Measurements from ENCODE around the gene CDK5.

CDK5 gene

GRCh38 chr7:151083824-151084160, 26.1 kb upstream of the CDK5 start:
- Histone ChIP-seq H3K27me3 (no peaks in the 10 kb centered on the region), H3K4me3 (ENCODE audit: low read depth, low read length) (peak overlapping the region; percentile 92), H3K4me1 (peaks cover 29% of the 10 kb centered on the region), H3K9me3 (no peaks in the 10 kb centered on the region), H3K36me3 (peaks cover 12% of the 10 kb centered on the region)
- DNase-seq = no peak
- no peak for TF ChIP-seq CTCF (IDR thresholded peaks at IDR 0.05; ENCODE audit: low read depth, low read length)

- DNase-seq = peak; percentile 86
- peaks cover 34% of the 10 kb centered on the region for H3K4me1 ChIP-seq
- TF ChIP-seq CTCF (IDR thresholded peaks at IDR 0.05; ENCODE audit: low read depth, low read length) = no peak
- H3K9me3 ChIP-seq = no peaks in the 10 kb centered on the region
- peak within 1 kb of the TSS; percentile 92 for H3K4me3 ChIP-seq (ENCODE audit: low read depth, low read length)
- H3K36me3 ChIP-seq = peaks cover 6% of the 10 kb centered on the region
- no peaks in the 10 kb centered on the region for H3K27me3 ChIP-seq
Observed at GRCh38 chr7:151083071-151083823, 25.6 kb upstream of the CDK5 start, which contains the start of gene TMUB1. Gene TMUB1, minus strand, starts transcription at chr7:151083493. Its CDS starts 930 bp downstream, at chr7:151082563.

- H3K4me1 ChIP-seq = peaks cover 43% of the 10 kb centered on the region
- H3K36me3 ChIP-seq = no peaks in the 10 kb centered on the region
- H3K9me3 ChIP-seq = no peaks in the 10 kb centered on the region
- no peak for TF ChIP-seq CTCF (IDR thresholded peaks at IDR 0.05; ENCODE audit: low read depth, low read length)
- no peaks in the 10 kb centered on the region for H3K27me3 ChIP-seq
- peak overlapping the region; percentile 92 for H3K4me3 ChIP-seq (ENCODE audit: low read depth, low read length)
- no peak for DNase-seq
Observed at GRCh38 chr7:151082141-151083070, 24.7 kb upstream of the CDK5 start.

GRCh38 chr7:151081170-151082101, 23.7 kb upstream of the CDK5 start:
- Histone ChIP-seq H3K4me1 (peaks cover 50% of the 10 kb centered on the region), H3K27me3 (no peaks in the 10 kb centered on the region), H3K4me3 (ENCODE audit: low read depth, low read length) (peak overlapping the region; percentile 92), H3K36me3 (peaks cover 6% of the 10 kb centered on the region), H3K9me3 (no peaks in the 10 kb centered on the region)
- peak; percentile 65 for DNase-seq
- TF ChIP-seq CTCF (IDR thresholded peaks at IDR 0.05; ENCODE audit: low read depth, low read length) = no peak

- Histone ChIP-seq H3K4me1 (peaks cover 48% of the 10 kb centered on the region), H3K9me3 (no peaks in the 10 kb centered on the region), H3K36me3 (peaks cover 14% of the 10 kb centered on the region), H3K27me3 (no peaks in the 10 kb centered on the region), H3K4me3 (ENCODE audit: low read depth, low read length) (peak within 1 kb of the TSS; percentile 92)
- no peak for TF ChIP-seq CTCF (IDR thresholded peaks at IDR 0.05; ENCODE audit: low read depth, low read length)
- peak; percentile 95 for DNase-seq
Observed at GRCh38 chr7:151080522-151081169, 22.9 kb upstream of the CDK5 start, which contains the start of gene FASTK. Gene FASTK, minus strand, starts transcription at chr7:151080809. Its CDS starts 43 bp downstream, at chr7:151080766.
